H1 (cell line): ENCODE measurements around the gene GET3. TPM values are rescaled to one million over a fixed set of nuclear protein-coding genes. Genes with fewer than 3 reads are reported as not detected.

Source experiments
- CTCF ChIA-PET: fragments of 300-600 bp; sonication (Branson Sonifier 250); formaldehyde crosslinking; loops from one replicate; lab custom pipeline; 2021; ENCODE audit not compliant: partially characterized antibody; lab: Charles Lee
- POLR2A ChIA-PET: fragments of 300-600 bp; sonication (Branson Sonifier 250); formaldehyde crosslinking; loops from one replicate; lab custom pipeline; 2021; ENCODE audit warnings: inconsistent platforms; ENCODE audit not compliant: partially characterized antibody; lab: Charles Lee
- DNase-seq, 2 experiments: peaks; one replicate each; pipeline versions ENCODE4 v3.0.0 to v3.0.0-alpha.2; 2010 to 2022; ENCODE audit warnings: low spot score in 2 of 2, low read depth in 1 of 2, mixed read lengths in 1 of 2
- FAIRE-seq: peaks from 2 replicates; lab custom pipeline; 2011; peaks lifted over from hg19 to GRCh38; lab: Jason Lieb, UNC
- H2AFZ ChIP-seq: 2 replicates; pipeline ENCODE4 v1.8.1; 2012; ENCODE audit warnings: low read length, inconsistent platforms
- H2AK5ac ChIP-seq: 2 replicates; pipeline ENCODE4 v1.6.1; 2013; ENCODE audit warnings: low read depth, low read length
- H2BK120ac ChIP-seq: replicated peaks from 2 replicates; pipeline ENCODE3; 2013; ENCODE audit warnings: low read depth, low read length, inconsistent platforms
- H2BK12ac ChIP-seq: 2 replicates; pipeline ENCODE4 v1.6.1; 2013; ENCODE audit warnings: low read depth, low read length
- H2BK15ac ChIP-seq: 2 replicates; pipeline ENCODE4 v1.6.1; 2013; ENCODE audit warnings: low read length
- H2BK20ac ChIP-seq: 2 replicates; pipeline ENCODE4 v1.6.1; 2013; ENCODE audit warnings: low read length
- H2BK5ac ChIP-seq: 2 replicates; pipeline ENCODE4 v1.6.1; 2013; ENCODE audit warnings: low read depth, low read length
- H3K14ac ChIP-seq: 2 replicates; pipeline ENCODE4 v1.6.1; 2013; ENCODE audit warnings: inconsistent platforms; ENCODE audit not compliant: insufficient read length
- H3K18ac ChIP-seq: 2 replicates; pipeline ENCODE4 v1.6.1; 2013; ENCODE audit warnings: low read length; ENCODE audit errors: extremely low read depth
- H3K23ac ChIP-seq: 2 replicates; pipeline ENCODE4 v1.6.1; 2013; ENCODE audit warnings: inconsistent platforms; ENCODE audit not compliant: insufficient read length
- H3K23me2 ChIP-seq: 2 replicates; pipeline ENCODE4 v1.6.1; 2013; ENCODE audit warnings: low read depth, low read length
- H3K27ac ChIP-seq: 2 replicates; pipeline ENCODE4 v1.6.1; 2011; ENCODE audit warnings: low read depth, low read length, inconsistent platforms
- H3K27me3 ChIP-seq, 4 experiments: replicated peaks in 1 of 4; 1 replicate in 1 of 4; 2 replicates in 3 of 4; pipeline versions ENCODE4 v1.6.1 to v1.8.1; 2011 to 2013; ENCODE audit warnings: low read length in 3 of 4, mild to moderate bottlenecking in 3 of 4, inconsistent platforms in 2 of 4, mixed read lengths in 2 of 4, moderate library complexity in 1 of 4; ENCODE audit not compliant: control insufficient read depth in 3 of 4, insufficient read depth in 3 of 4; ENCODE audit errors: extremely low read depth in 1 of 4
- H3K36me3 ChIP-seq, 4 experiments: 2 replicates each; pipeline versions ENCODE4 v1.6.1 to v1.8.1; 2011 to 2013; ENCODE audit warnings: mild to moderate bottlenecking in 4 of 4, low read length in 3 of 4, moderate library complexity in 2 of 4, control low read depth in 1 of 4, inconsistent platforms in 1 of 4; ENCODE audit not compliant: insufficient read depth in 4 of 4, control insufficient read depth in 2 of 4
- H3K4ac ChIP-seq: replicated peaks from 2 replicates; pipeline ENCODE3; 2013; ENCODE audit warnings: low read length, low read depth, mixed read lengths, inconsistent platforms; ENCODE audit not compliant: insufficient read length
- H3K4me1 ChIP-seq, 4 experiments: replicated peaks in 1 of 4; 1 replicate in 1 of 4; 2 replicates in 3 of 4; pipeline versions ENCODE4 v1.6.1 to v1.8.1; 2011 to 2013; ENCODE audit warnings: low read length in 3 of 4, inconsistent platforms in 2 of 4, mixed read lengths in 1 of 4; ENCODE audit not compliant: insufficient read depth in 4 of 4, control insufficient read depth in 3 of 4
- H3K4me2 ChIP-seq, 2 experiments: 2 replicates each; pipeline versions ENCODE4 v1.6.1 to v1.8.1; 2011 to 2013; ENCODE audit warnings: low read depth in 2 of 2, low read length in 2 of 2, control low read depth in 1 of 2, inconsistent platforms in 1 of 2, mild to moderate bottlenecking in 1 of 2; ENCODE audit not compliant: insufficient read depth in 1 of 2
- H3K4me3 ChIP-seq, 4 experiments: fragments of 200-600, 300-600 bp in 1 of 4; sonication (generic), shearing (Covaris generic), sonication (Bioruptor Twin) in 1 of 4; 2 replicates each; pipeline versions ENCODE4 v1.5.1 to v1.8.1; 2011 to 2016; ENCODE audit warnings: low read length in 4 of 4, low read depth in 3 of 4, control low read depth in 2 of 4, inconsistent platforms in 2 of 4, mild to moderate bottlenecking in 2 of 4, mixed read lengths in 1 of 4, moderate library complexity in 1 of 4; ENCODE audit not compliant: insufficient read depth in 2 of 4; ENCODE audit errors: extremely low read depth in 1 of 4
- H3K56ac ChIP-seq: replicated peaks from 2 replicates; pipeline ENCODE3; 2013; ENCODE audit warnings: low read depth, mild to moderate bottlenecking, mixed read lengths, low read length, inconsistent platforms; ENCODE audit not compliant: insufficient read length
- H3K79me1 ChIP-seq: 2 replicates; pipeline ENCODE4 v1.6.1; 2013; ENCODE audit warnings: low read depth, low read length, control low read depth
- H3K79me2 ChIP-seq, 2 experiments: 2 replicates each; pipeline versions ENCODE4 v1.6.1 to v1.8.1; 2012 to 2013; ENCODE audit warnings: low read length in 2 of 2, mild to moderate bottlenecking in 2 of 2, inconsistent platforms in 1 of 2; ENCODE audit not compliant: insufficient read depth in 2 of 2, control insufficient read depth in 1 of 2
- H3K9ac ChIP-seq, 4 experiments: replicated peaks in 1 of 4; 1 replicate in 1 of 4; 2 replicates in 3 of 4; pipeline versions ENCODE4 v1.6.1 to v1.8.1; 2011 to 2013; ENCODE audit warnings: low read depth in 3 of 4, low read length in 3 of 4, control low read depth in 2 of 4, mild to moderate bottlenecking in 2 of 4, moderate library complexity in 2 of 4, inconsistent platforms in 1 of 4; ENCODE audit errors: extremely low read depth in 1 of 4
- H3K9me3 ChIP-seq, 2 experiments: 2 replicates each; pipeline versions ENCODE4 v1.6.1 to v1.8.1; 2012 to 2013; ENCODE audit warnings: mild to moderate bottlenecking in 2 of 2, moderate library complexity in 2 of 2, control low read depth in 1 of 2, inconsistent platforms in 1 of 2, low read depth in 1 of 2, low read length in 1 of 2, mixed read lengths in 1 of 2; ENCODE audit not compliant: insufficient read depth in 2 of 2
- H4K20me1 ChIP-seq, 2 experiments: replicated peaks in 1 of 2; 2 replicates each; pipeline versions ENCODE3 to v1.8.1; 2011 to 2013; ENCODE audit warnings: inconsistent platforms in 2 of 2, low read length in 2 of 2, mild to moderate bottlenecking in 1 of 2; ENCODE audit not compliant: insufficient read depth in 2 of 2, control insufficient read depth in 1 of 2
- H4K5ac ChIP-seq: 2 replicates; pipeline ENCODE4 v1.6.1; 2013; ENCODE audit warnings: low read length, low read depth, mixed read lengths, inconsistent platforms; ENCODE audit not compliant: insufficient read length
- H4K8ac ChIP-seq: 2 replicates; pipeline ENCODE4 v1.8.0; 2013; ENCODE audit warnings: mild to moderate bottlenecking, moderate library complexity, low read length, inconsistent platforms; ENCODE audit not compliant: insufficient read depth; ENCODE audit errors: extremely low read depth
- H4K91ac ChIP-seq: replicated peaks from 2 replicates; pipeline ENCODE3; 2013; ENCODE audit warnings: low read length, mixed read lengths, inconsistent platforms; ENCODE audit not compliant: insufficient read length
- CBX5 ChIP-seq: fragments of 300-800, 300-1000 bp; sonication (generic); IDR thresholded peaks from 2 replicates; pipeline ENCODE4 v1.7.1; 2016; ENCODE audit warnings: antibody characterized with exemption, low read length, low read depth
- WGBS, 2 experiments: shearing (Covaris generic) in 1 of 2; methylation state at CpG; one replicate each; pipeline versions ENCODE4 v1.1.6 to v1.1.7; 2013 to 2015; ENCODE audit warnings: low lambda C conversion rate in 2 of 2, mixed read lengths in 2 of 2, inconsistent platforms in 1 of 2, low coverage in 1 of 2, missing lambda C conversion rate in 1 of 2; ENCODE audit not compliant: insufficient replicate concordance in 2 of 2, insufficient coverage in 1 of 2, insufficient read length in 1 of 2; ENCODE audit errors: extremely low coverage in 1 of 2, missing lambda C conversion rate in 1 of 2; 5-methylcytosine and 5-hydroxymethylcytosine counted together
- polyA plus RNA-seq, 7 experiments: library from polyadenylated mRNA; depleted of rRNA in 3 of 7; stranded (reverse) in 5 of 7; unstranded in 2 of 7; fragments of >200 nt in 5 of 7; fragments of 200-250 nt in 2 of 7; gene quantifications; 1 replicate in 5 of 7; 2 replicates in 1 of 7; 4 replicates in 1 of 7; pipeline versions ENCODE4 v1.2.1 to v1.2.3, GENCODE V29; 2011 to 2013; ENCODE audit warnings: missing spikeins in 2 of 7, mixed read lengths in 2 of 7
- total RNA-seq: library from RNA; stranded (reverse); fragmentation: NEBNext Ultra II Directional; extraction: Animal tissue kit (Norgen Biotek cat#: 25700); gene quantifications from 2 replicates; pipeline ENCODE4 v1.2.1, GENCODE V29; 2021

GET3 gene
- total and polyA plus RNA-seq, 2 of the 8 experiments (the other 6 are each of a cell fraction or from before 2014, with no cell fraction given): 105 to 297 TPM

DNA sequence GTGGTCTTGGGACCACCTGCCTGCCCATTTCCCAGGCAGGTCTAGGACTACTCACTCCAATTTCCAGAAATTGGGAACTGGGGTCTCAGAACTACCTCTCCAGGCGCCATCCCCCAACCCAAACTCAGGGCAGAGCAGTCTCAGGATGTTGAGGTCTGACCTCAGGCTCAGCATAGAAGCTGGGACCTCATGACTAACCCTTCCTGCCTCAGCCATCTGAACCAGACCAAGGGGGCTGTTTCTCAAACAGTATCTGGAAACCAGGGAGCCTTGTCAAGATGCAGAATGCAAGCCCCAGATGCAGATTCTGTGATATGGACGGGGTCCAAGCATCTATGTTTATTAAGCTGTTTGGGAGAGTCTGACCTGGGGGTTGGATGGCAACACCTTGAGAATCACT is 42.2 kb upstream of the GET3 start:
- peaks cover 0 to 14% (median 5%) of the 10 kb centered on the region in 4 experiments; a peak in 5 of 8 replicates for H3K36me3 ChIP-seq
- FAIRE-seq: no peak
- no peak overlapping the region for H2BK5ac ChIP-seq
- TF ChIP-seq CBX5: no peak

More for the DNA sequence above, 42.2 kb upstream of the GET3 start:
- H3K23ac ChIP-seq: no peak overlapping the region
- no peak overlapping the region for H4K91ac ChIP-seq
- no peaks in the 10 kb centered on the region for H3K79me1 ChIP-seq
- no peak overlapping the region for H2BK15ac ChIP-seq
- no peak overlapping the region for H4K5ac ChIP-seq
- H3K18ac ChIP-seq: no peak overlapping the region
- H2AFZ ChIP-seq: no peak overlapping the region
- no peak overlapping the region for H3K9ac ChIP-seq
- H3K27me3 ChIP-seq: no peaks in the 10 kb centered on the region
- ChIA-PET CTCF (interaction anchor here (0.6 to 1.4 kb wide), 6 partner anchors 10 to 152 kb away, joined by 3 to 5 read pairs (median 4); no protein-coding TSS in a partner anchor), POLR2A (interaction anchor here (1.3 to 9.2 kb wide), 5 partner anchors 8 to 27 kb away, joined by 6 to 93 read pairs (median 35); partner anchors contain the start of genes DHPS, GNG14 and TNPO2)
- H2BK120ac ChIP-seq: no peak overlapping the region
- H2BK12ac ChIP-seq: no peak overlapping the region
- H3K27ac ChIP-seq: no peak overlapping the region
- H4K20me1 ChIP-seq: peaks cover 0 to 5% of the 10 kb centered on the region in 2 experiments
- H2BK20ac ChIP-seq: no peak overlapping the region
- peak overlapping the region in 1 of 4 experiments; percentile 68; a peak in 2 of 8 replicates for H3K4me3 ChIP-seq
- H3K23me2 ChIP-seq: peaks cover 7% of the 10 kb centered on the region; the same call in 1 of the 2 replicates
- 73% methylated on average over 2 of the region's 2 CpGs; no CpG with 5 or more reads in 1 of the 2 experiments for WGBS, 2 experiments
- H3K4me2 ChIP-seq: peak overlapping the region in 1 of 2 experiments; percentile 78; a peak in 1 of 4 replicates
- no peak overlapping the region for H3K56ac ChIP-seq
- no peaks in the 10 kb centered on the region for H3K9me3 ChIP-seq
- H3K79me2 ChIP-seq: no peaks in the 10 kb centered on the region
- no peak for DNase-seq
- H4K8ac ChIP-seq: no peak overlapping the region
- H3K14ac ChIP-seq: no peak overlapping the region
- H2AK5ac ChIP-seq: no peak overlapping the region
- peaks cover 0 to 4% (median 3%) of the 10 kb centered on the region in 4 experiments; a peak in 2 of 7 replicates for H3K4me1 ChIP-seq
- H3K4ac ChIP-seq: no peak overlapping the region
